ENCODE measurements around the gene PLS1. TPM values are rescaled to one million over a fixed set of nuclear protein-coding genes. Genes with fewer than 3 reads are reported as not detected.

The PLS1 gene
- total RNA-seq, 4 donors from 2014 or later: 58.7 to 507 (median 340) TPM

DNA sequence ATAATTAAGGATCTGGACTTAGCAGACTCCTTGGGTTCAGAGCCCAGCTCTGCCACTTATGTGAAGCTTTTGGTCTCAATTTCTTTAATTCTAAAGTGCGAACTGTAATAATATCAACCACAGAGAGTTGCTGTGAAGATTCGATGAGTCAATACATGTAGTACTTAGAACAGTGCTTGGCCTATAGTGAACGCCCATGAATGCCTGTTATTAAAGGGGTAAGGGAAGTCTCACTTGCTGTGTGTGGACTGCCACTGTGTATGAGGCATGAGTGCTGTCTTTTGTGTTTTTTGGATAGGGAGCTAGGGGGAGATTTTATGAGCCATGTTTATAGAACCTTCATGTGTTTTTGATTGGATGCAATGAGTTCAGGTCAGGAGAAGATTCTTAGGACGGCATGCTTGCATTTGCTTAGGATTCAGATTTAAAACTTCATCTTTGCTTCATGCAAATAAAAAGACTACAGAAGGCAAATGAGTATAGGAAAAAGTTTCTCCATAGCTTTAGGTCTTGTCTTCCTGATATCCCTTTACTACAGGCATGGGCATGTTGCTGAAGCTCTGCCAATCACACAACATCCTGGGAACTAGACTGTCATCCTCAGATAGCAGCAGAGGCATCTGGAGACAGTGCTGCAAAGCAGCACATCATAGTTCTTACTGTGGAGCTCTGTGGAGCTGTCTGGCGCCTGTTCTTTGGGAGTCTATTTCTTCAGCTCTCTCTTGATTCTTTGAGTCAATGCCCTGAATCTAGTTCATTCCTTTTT, 50.0 kb downstream of the PLS1 start:
- no peak for DNase-seq
- 85 to 94% methylated on average over 5 of the region's 5 CpGs for WGBS, 2 donors (ENCODE audit: low coverage in 1 of 2)
- Histone ChIP-seq H3K4me1 (peaks cover 0 to 57% (median 18%) of the 10 kb centered on the region in 4 donors), H3K4me3 (no peak overlapping the region), H3K9me3 (no peaks in the 10 kb centered on the region), H3K27ac (peak overlapping the region in 2 of 4 donors; percentile 14 to 54), H3K27me3 (no peaks in the 10 kb centered on the region), H3K36me3 (no peaks in the 10 kb centered on the region)
- in situ Hi-C loops (cut with MboI; ENCODE audit: low pct_ligation_motif_present in 1 of 4, low pct_unique_long_range_greater_than_20kb in 1 of 4, low sequenced_read_pairs in 3 of 4) (no loop called here), intact Hi-C loops (cut with DNase I; ENCODE audit: low total_unique reads) (no loop called here)
- no peak for TF ChIP-seq EP300 (IDR thresholded peaks at IDR 0.05; ENCODE audit: low read depth)
- no peak for TF ChIP-seq POLR2AphosphoS5 (IDR thresholded peaks at IDR 0.05)
- TF ChIP-seq, protein P1, sequence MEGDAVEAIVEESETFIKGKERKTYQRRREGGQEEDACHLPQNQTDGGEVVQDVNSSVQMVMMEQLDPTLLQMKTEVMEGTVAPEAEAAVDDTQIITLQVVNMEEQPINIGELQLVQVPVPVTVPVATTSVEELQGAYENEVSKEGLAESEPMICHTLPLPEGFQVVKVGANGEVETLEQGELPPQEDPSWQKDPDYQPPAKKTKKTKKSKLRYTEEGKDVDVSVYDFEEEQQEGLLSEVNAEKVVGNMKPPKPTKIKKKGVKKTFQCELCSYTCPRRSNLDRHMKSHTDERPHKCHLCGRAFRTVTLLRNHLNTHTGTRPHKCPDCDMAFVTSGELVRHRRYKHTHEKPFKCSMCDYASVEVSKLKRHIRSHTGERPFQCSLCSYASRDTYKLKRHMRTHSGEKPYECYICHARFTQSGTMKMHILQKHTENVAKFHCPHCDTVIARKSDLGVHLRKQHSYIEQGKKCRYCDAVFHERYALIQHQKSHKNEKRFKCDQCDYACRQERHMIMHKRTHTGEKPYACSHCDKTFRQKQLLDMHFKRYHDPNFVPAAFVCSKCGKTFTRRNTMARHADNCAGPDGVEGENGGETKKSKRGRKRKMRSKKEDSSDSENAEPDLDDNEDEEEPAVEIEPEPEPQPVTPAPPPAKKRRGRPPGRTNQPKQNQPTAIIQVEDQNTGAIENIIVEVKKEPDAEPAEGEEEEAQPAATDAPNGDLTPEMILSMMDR (IDR thresholded peaks at IDR 0.05): no peak
- TF ChIP-seq POLR2A (IDR thresholded peaks at IDR 0.05): no peak

DNA sequence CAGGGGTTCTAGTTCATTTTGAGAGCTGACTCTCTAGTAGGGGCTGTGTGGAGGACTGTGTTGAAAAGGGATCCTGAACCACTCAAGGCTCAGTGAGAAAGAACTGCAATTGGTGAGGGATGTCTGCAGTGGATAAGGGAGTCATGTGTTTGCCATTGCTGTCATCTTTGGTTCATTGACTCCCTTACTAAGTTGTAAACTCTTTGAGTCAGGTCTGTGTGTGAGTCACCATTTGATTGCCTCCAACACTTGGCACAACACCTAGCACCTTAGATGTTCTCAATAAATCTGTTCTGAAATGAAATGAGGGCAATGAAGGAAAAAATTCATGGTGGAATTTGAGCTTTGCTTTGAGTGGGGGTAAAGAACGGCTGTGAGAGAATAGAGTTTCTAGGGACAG, 51.7 kb downstream of the PLS1 start:
- no peaks in the 10 kb centered on the region for H3K27me3 ChIP-seq
- 50 to 54% methylated on average over 1 of the region's 1 CpG for WGBS, 2 donors (ENCODE audit: low coverage in 1 of 2)
- peaks cover 0 to 57% (median 18%) of the 10 kb centered on the region in 4 donors for H3K4me1 ChIP-seq
- peak; percentile 64 for DNase-seq
- H3K36me3 ChIP-seq: no peaks in the 10 kb centered on the region
- H3K9me3 ChIP-seq: no peaks in the 10 kb centered on the region
- TF ChIP-seq POLR2A (IDR thresholded peaks at IDR 0.05) (no peak), POLR2AphosphoS5 (IDR thresholded peaks at IDR 0.05) (peak in 2 of 3 donors; percentile 69 to 71), EP300 (IDR thresholded peaks at IDR 0.05; ENCODE audit: low read depth) (no peak)
- TF ChIP-seq, protein P1 (IDR thresholded peaks at IDR 0.05): no peak
- intact Hi-C loops (cut with DNase I; ENCODE audit: low total_unique reads) (no loop called here), in situ Hi-C loops (cut with MboI; ENCODE audit: low pct_ligation_motif_present in 1 of 4, low pct_unique_long_range_greater_than_20kb in 1 of 4, low sequenced_read_pairs in 3 of 4) (no loop called here)
- H3K4me3 ChIP-seq: no peak overlapping the region
- peak overlapping the region; percentile 74 to 82 (median 81) for H3K27ac ChIP-seq

DNA sequence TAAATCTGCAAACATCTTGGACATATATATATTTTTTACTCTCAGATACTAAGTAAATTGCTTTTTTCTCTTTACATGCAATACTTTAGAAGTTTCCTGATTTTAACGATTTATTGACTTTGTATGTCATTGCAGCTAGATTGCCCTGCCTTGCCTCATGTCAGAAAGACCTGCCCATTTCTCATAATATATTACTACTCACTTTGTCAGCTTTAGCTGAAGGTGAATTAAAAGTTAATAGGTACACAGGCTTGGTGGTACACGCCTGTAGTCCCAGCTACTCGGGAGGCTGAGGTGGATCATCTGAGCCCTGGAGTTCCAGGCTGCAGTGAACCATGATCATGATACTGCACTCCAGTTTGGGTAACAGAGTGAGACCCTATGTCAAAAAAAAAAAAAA, 52.8 kb downstream of the PLS1 start:
- WGBS, 2 donors (ENCODE audit: low coverage in 1 of 2): 56 to 64% methylated on average over 3 of the region's 3 CpGs
- no peak for DNase-seq
- H3K4me1 ChIP-seq: peaks cover 0 to 57% (median 18%) of the 10 kb centered on the region in 4 donors
- TF ChIP-seq POLR2AphosphoS5 (IDR thresholded peaks at IDR 0.05) (peak in 1 of 3 donors; percentile 13), POLR2A (IDR thresholded peaks at IDR 0.05) (no peak), EP300 (IDR thresholded peaks at IDR 0.05; ENCODE audit: low read depth) (no peak)
- TF ChIP-seq, protein P1 (IDR thresholded peaks at IDR 0.05): no peak
- H3K27ac ChIP-seq: peak overlapping the region; percentile 74 to 82 (median 81)
- in situ Hi-C loops (cut with MboI; ENCODE audit: low pct_ligation_motif_present in 1 of 4, low pct_unique_long_range_greater_than_20kb in 1 of 4, low sequenced_read_pairs in 3 of 4) (no loop called here), intact Hi-C loops (cut with DNase I; ENCODE audit: low total_unique reads) (no loop called here)
- no peaks in the 10 kb centered on the region for H3K9me3 ChIP-seq
- H3K36me3 ChIP-seq: no peaks in the 10 kb centered on the region
- H3K27me3 ChIP-seq: no peaks in the 10 kb centered on the region
- H3K4me3 ChIP-seq: no peak overlapping the region

DNA sequence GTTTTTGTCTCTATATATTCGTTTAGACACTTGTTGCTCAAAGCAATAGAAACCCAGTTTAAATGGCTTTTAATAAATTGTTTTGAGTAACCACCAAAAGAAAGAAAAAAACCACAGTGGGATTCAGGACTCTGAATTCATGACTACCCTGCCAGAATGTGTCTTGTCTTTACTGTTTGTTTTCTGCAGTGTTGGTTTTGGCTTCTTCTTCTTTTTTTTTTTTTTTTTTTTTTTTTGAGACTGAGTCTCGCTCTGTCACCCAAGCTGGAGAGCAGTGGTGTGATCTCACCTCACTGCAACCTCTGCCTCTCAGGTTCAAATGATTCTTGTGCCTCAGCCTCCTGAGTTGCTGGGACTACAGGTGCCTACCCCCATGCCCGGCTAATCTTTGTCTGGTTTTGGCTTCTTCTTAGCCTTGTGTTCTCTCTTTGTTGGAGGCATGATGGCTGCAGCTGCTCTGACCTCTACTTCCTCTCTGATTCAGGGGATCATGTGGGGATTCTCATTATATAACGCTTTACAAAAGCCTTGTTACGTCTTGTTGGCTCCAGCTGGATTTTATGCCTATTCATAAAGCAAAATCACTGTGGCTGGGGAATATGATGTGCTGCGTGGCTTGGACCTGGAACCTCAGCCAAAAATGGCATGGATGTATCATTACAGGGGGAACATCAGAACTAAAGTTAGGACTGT, 54.0 kb downstream of the PLS1 start:
- no peak overlapping the region for H3K4me3 ChIP-seq
- no peak for DNase-seq
- H3K9me3 ChIP-seq: no peaks in the 10 kb centered on the region
- 38 to 51% methylated on average over 3 to 6 of the region's 6 CpGs for WGBS, 2 donors (ENCODE audit: low coverage in 1 of 2)
- H3K36me3 ChIP-seq: no peaks in the 10 kb centered on the region
- in situ Hi-C loops (cut with MboI; ENCODE audit: low pct_ligation_motif_present in 1 of 4, low pct_unique_long_range_greater_than_20kb in 1 of 4, low sequenced_read_pairs in 3 of 4) (no loop called here), intact Hi-C loops (cut with DNase I; ENCODE audit: low total_unique reads) (no loop called here)
- TF ChIP-seq, protein P1 (IDR thresholded peaks at IDR 0.05): no peak
- TF ChIP-seq POLR2A (IDR thresholded peaks at IDR 0.05): no peak
- no peak for TF ChIP-seq POLR2AphosphoS5 (IDR thresholded peaks at IDR 0.05)
- no peak for TF ChIP-seq EP300 (IDR thresholded peaks at IDR 0.05; ENCODE audit: low read depth)
- no peaks in the 10 kb centered on the region for H3K27me3 ChIP-seq
- peaks cover 0 to 50% (median 15%) of the 10 kb centered on the region in 4 donors for H3K4me1 ChIP-seq
- H3K27ac ChIP-seq: peak overlapping the region in 3 of 4 donors; percentile 81 to 82 (median 81)
